HG03575 (cell line): ENCODE results near the gene PGK1.
"Not testable (repeated sequence)": the region's sequence is repeated elsewhere in the genome, so short reads cannot be mapped to it uniquely, and the experiment has no call there.

Experiments used
- ATAC-seq: cut with Tn5 transposase; IDR thresholded peaks from one replicate; pipeline ENCODE4 v1.9.1; 2021; ENCODE audit not compliant: unreplicated experiment, insufficient number of reproducible peaks, low FRiP score; ENCODE audit errors: extremely low read depth

PGK1 gene

DNA sequence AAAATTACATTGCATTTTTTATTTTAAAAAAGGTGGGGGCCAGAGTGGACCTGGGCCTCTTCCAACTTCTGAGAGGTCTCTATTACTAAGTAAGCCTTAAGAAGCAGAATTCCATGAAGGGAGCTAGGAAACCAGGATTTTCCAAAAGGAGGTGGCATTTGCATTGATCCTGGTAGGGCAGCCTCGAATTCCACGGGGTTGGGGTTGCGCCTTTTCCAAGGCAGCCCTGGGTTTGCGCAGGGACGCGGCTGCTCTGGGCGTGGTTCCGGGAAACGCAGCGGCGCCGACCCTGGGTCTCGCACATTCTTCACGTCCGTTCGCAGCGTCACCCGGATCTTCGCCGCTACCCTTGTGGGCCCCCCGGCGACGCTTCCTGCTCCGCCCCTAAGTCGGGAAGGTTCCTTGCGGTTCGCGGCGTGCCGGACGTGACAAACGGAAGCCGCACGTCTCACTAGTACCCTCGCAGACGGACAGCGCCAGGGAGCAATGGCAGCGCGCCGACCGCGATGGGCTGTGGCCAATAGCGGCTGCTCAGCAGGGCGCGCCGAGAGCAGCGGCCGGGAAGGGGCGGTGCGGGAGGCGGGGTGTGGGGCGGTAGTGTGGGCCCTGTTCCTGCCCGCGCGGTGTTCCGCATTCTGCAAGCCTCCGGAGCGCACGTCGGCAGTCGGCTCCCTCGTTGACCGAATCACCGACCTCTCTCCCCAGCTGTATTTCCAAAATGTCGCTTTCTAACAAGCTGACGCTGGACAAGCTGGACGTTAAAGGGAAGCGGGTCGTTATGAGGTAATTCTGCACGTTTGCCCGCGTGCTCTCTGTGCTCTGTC is at the start of gene PGK1:
Gene PGK1 (plus strand): TSS at position 626 of the 824 bp plus-strand sequence. CDS start 93 bp downstream, at position 719.
- ATAC-seq: peak; percentile 74

- ATAC-seq: no peak
Measured at GRCh38 chrX:78063687-78064086, 40.4 kb upstream of the PGK1 start.

DNA sequence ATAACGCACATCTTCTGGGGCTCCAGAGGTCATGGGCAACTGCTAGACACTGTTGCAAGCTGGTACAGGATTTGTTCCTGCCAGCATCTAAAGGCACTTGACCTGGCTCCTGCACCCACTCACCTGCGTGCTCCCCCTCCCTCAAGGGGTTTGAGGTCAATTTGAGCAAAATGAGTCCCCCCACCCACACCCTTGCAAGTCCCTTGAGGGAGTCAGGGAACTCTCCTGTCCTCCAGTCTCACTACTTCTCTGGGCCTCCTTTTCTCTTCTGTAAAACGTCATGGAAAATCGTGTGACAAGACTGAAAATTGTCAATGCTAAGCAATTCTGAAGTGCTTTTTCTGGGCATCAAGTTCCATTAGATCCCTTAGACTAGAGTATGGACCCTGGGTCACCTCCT is 39.9 kb upstream of the PGK1 start:
- ATAC-seq: no peak

DNA sequence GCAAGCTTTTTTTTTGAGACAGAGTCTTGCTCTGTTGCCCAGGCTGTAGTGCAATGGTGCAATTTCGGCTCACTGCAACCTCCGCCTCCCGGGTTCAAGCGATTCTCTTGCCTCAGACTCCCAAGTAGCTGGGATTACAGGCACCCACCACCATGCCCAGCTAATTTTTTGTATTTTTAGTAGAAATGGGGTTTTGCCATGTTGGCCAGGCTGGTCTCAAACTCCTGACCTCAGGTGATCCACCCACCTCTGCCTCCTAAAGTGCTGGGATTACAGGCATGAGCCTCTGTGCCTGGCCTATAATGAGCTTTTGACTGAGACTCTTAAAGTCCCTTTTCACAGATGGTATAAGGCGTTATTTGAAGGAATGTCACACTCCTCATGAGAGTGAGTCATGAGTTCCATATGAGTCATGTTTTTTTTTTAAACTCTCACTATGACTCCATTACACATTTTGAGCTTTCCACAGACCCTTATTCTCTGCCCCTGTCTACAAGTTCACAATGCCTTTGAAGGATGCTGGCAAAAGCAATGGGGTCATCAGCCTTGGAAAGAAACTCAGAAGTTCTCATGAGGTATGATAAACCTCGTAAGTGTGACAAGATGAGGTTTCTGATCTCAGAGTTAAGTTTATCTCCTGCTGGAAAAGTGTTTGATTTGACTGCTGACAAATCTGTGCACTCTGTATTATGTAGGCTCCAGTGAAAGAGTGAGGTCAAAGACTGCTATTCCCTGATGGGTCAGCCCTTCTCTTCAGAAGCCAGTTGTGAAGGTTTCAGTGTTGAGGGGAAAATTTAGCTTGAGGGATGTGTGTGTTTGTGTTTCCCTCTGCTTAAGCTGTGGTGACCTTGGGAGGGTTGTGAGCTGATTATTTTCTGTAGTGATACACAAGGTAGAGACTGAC is 39.1 kb upstream of the PGK1 start:
- ATAC-seq: peak; percentile 88

- ATAC-seq: no peak
Measured at GRCh38 chrX:78066110-78066509, 37.9 kb upstream of the PGK1 start.

DNA sequence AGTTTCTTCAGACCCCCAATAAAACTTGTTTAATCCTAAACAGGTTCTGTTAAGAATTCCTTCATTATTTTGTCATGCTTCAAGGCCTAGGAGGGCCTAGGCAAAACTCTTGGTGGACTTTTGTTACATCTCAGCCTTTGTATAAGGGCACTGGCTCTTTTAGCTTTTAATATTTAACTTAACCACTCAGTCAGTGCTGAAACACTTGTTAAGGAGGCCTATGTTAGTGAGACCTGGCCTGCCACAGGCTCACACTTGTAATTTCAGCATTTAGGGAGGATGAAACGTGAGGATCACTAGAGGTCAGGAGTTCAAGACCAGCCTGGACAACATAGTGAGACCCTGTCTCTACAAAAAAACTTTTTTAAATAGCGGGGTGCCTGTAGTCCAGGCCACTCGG is 32.7 kb upstream of the PGK1 start:
- ATAC-seq: no peak

- ATAC-seq: not testable (repeated sequence)
Measured at GRCh38 chrX:78073147-78074077, 30.6 kb upstream of the PGK1 start.

DNA sequence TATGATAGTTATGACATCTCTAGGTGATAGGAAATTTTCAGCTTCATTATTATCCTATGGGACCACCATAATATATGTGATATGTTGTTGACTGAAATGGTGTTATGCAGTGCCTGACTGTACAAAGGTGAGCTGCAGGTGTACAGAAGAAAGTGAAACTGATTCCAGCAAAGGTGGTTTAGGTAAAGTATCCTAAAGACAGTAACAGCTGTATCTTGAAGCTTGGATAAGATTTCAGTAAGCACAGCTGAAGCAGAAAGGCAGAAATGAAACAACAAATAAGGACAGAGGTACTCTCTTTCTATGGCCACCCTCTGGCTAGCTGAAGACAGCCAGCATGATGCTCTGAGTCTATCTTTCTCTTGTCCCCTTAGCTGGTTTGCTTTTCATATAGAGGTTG is 30.0 kb upstream of the PGK1 start:
- ATAC-seq: no peak

DNA sequence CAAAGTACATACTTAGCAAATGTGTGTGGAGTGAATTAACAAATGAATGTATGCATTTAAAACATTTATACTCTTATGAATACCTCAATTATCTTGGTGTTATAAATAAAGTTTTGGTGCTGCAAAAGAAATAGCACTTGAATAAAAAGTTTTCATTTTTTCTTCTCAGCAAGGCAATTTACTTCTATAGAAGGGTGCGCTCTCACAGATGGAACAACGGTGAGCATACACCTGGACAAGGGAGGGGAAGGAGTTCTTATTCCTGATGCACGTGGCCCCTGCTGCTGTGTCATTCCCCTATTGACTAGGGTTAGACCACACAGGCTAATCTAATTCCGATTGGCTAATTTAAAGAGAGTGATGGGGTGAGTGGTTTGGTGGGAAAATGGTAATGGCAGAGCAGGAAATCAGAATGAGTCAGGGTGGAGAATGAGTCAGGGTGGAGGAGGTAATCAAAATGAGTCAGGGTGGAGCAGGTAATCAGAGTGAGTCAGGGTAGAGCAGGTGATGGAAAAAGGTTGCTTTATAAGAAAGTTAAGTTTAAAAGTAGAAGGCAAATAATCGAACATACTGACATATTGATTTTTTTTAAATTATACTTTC is 28.2 kb upstream of the PGK1 start:
- ATAC-seq: no peak

DNA sequence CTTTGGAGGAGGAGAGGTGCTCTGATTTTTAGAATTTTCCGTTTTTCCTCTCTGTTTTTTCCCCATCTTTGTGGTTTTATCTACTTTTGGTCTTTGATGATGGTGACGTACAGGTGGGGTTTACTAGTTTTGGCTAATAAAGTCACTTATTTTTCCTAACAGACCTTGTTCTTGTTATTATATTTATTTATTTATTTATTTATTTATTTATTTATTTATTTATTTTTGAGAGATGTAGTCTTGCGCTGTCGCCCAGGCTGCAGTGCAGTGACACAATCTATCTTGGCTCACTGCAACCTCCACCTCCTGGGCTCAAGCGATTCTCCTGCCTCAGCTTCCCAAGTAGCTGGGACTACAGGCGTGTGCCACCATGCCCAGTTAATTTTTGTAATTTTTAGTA is 22.6 kb upstream of the PGK1 start:
- ATAC-seq: not testable (repeated sequence)

DNA sequence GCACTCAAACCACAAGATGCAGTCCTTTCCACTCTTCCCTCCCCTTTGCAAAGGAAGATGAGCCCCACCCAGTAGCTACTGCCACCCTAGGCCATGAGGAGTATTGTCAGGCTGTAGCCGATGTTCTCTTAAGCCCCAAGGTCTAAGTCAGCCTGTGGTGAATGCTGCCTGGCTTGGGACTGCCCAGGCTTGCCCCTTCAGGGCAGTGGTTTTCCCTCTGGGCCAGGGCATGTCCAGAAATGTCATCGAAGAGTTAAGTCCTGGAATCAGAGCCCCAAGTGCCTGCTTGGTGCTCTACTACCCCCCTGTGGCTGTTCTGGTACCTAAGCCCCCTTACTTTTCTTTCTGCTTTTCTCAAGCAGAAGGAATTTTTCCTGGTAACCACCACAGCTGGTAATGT is 11.8 kb upstream of the PGK1 start:
- ATAC-seq: no peak

- ATAC-seq: no peak
Measured at GRCh38 chrX:78098108-78098507, 5.9 kb upstream of the PGK1 start.

- ATAC-seq: no peak
Measured at GRCh38 chrX:78102091-78102490, 2.0 kb upstream of the PGK1 start.

- ATAC-seq: no peak
Measured at GRCh38 chrX:78103001-78103622, 936 bp upstream of the PGK1 start.

DNA sequence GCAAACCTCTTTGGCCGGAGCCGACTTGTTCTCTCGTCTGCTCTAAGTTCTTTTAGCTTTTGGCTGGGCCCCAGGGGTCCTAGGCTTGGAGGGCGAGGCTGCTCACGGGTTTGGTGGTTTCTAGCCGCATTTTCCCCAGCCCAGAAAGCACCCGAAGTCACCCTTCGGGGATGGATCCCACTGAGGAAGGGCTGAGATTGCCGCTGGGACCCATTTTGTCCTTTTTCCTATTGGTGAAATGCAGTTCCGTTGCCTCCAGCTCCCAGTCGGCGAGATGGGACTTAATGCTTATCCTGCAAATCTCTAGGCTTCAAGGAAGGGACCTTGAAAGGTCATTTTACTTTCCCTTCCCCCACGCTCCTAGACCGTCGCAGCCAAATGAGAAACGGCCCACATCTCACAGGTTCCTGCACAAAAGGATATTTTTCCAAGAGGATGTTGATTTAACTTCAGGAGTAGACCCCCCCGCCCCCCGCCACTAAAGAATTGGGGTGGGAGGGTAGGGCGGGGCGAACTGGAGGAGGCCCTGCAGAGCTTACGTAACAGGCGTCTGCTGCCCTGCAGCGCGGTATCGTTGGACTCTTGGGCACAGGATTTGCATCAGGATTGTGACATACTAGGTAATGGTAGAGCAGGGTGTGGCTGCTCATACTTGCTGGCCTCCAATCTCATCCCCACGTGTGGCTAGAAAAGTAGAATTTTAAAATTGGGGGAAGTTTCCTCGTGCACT is 564 bp downstream of the PGK1 start:
- ATAC-seq: no peak

DNA sequence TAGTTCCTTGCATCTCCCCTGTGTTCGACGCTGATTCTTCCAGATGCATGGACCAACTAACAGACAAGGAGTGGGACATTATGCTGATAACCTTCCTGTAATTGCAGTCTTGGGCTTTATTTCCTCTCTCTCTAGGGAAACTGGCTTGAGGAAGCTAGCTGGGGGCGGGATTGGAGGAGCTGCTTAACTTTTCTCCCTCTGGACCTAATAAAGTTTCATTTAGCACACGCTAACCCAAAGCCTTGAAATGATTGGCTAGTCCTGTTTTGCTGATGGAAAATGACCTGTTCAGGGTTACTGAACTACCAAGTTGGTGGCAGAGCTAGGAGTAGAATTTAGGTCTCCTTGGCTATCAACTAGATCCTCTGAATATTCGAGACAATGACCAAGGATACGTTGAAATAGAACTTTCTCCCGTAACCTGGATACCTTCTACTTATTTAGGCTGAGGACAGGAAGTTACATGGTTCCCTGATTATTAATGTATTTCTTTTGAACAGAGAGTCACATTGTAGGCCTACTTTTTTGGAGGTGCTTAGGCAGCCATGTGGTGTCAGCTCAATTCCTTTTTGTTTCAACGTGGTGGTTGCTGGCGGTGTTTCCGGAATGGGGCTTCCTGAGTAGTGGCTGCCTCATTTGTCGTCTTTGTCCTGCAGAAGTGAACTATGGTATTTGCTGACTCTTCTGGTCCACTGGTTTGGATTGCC is 2.0 kb downstream of the PGK1 start:
- ATAC-seq: no peak

DNA sequence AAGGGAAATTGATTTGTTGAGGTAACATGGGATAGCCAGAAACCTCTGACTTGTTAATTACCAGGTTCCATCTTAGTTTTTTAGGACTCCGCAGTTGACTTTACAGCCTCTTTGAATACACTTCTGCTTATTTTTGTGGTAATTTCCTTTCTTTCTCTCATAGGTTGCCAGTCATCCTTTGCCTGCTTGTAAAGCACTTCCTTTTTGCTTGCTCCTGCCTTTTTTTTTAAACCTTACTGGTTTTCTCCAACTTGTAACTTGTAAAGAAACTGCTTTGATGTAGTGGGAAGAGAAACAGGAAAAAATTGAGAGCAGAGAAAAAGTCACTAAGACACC is 2.6 kb downstream of the PGK1 start:
- no peak for ATAC-seq
